IMR-90 (cell line): ENCODE data around the gene PCDHGA5. TPM values are rescaled to one million over a fixed set of nuclear protein-coding genes. Genes with fewer than 3 reads are reported as not detected.

ENCODE experiments used
- ATAC-seq: fragments of 200-7000 bp; cut with Tn5 transposase; 2 replicates; pipeline ENCODE4 v1.9.1; 2020; ENCODE audit warnings: low read depth, mild to moderate bottlenecking, moderate library complexity
- BruUV-seq: library from RNA; stranded (reverse); fragments of 400-500 nt; replicated peaks from 2 replicates; lab custom pipeline; 2021; lab: Mats Ljungman, UMichigan
- CTCF ChIA-PET: fragments of 300-600 bp; formaldehyde crosslinking; extraction: SDS; loops from one replicate; lab custom pipeline; 2021; ENCODE audit warnings: antibody characterized with exemption; lab: Yijun Ruan, JAX
- POLR2A ChIA-PET: fragments of 300-600 bp; sonication (Branson Sonifier 250); formaldehyde crosslinking; loops from one replicate; lab custom pipeline; 2022; ENCODE audit warnings: antibody characterized with exemption; ENCODE audit not compliant: unreplicated experiment; lab: Charles Lee
- DNase-seq: peaks from one replicate; pipeline ENCODE4 v3.0.0; 2013
- H2AFZ ChIP-seq: replicated peaks from 2 replicates; pipeline ENCODE3; 2013; ENCODE audit warnings: low read length, mild to moderate bottlenecking; ENCODE audit not compliant: poor library complexity
- H2AK5ac ChIP-seq: 2 replicates; pipeline ENCODE4 v1.6.1; 2013; ENCODE audit warnings: low read depth, low read length, inconsistent platforms
- H2AK9ac ChIP-seq: replicated peaks from 2 replicates; pipeline ENCODE3; 2013; ENCODE audit warnings: mild to moderate bottlenecking, low read depth, low read length, moderate library complexity; ENCODE audit not compliant: poor library complexity
- H2BK120ac ChIP-seq: 2 replicates; pipeline ENCODE4 v1.6.1; 2013; ENCODE audit warnings: low read depth, low read length, inconsistent platforms
- H2BK15ac ChIP-seq: 3 replicates; pipeline ENCODE4 v1.6.1; 2013; ENCODE audit warnings: low read depth, low read length, inconsistent platforms
- H2BK20ac ChIP-seq: 2 replicates; pipeline ENCODE4 v1.6.1; 2013; ENCODE audit warnings: low read depth, mild to moderate bottlenecking, inconsistent platforms, low read length, moderate library complexity
- H2BK5ac ChIP-seq: 2 replicates; pipeline ENCODE4 v1.6.1; 2013; ENCODE audit warnings: mild to moderate bottlenecking, low read depth, low read length, inconsistent platforms; ENCODE audit not compliant: poor library complexity, severe bottlenecking
- H3K14ac ChIP-seq: replicated peaks from 2 replicates; pipeline ENCODE4 v1.6.1; 2013; ENCODE audit warnings: low read depth, low read length, inconsistent platforms
- H3K18ac ChIP-seq: 2 replicates; pipeline ENCODE4 v1.6.1; 2013; ENCODE audit warnings: low read depth, low read length, control low read depth
- H3K23ac ChIP-seq: 2 replicates; pipeline ENCODE4 v1.6.1; 2013; ENCODE audit warnings: low read depth, low read length, inconsistent platforms
- H3K27ac ChIP-seq: 2 replicates; pipeline ENCODE4 v1.5.1; 2013; ENCODE audit warnings: mild to moderate bottlenecking, control low read depth, low read length; ENCODE audit not compliant: insufficient read depth
- H3K27me3 ChIP-seq: 2 replicates; pipeline ENCODE4 v1.6.1; 2013; ENCODE audit warnings: low read length; ENCODE audit not compliant: control insufficient read depth, insufficient read depth
- H3K36me3 ChIP-seq: 2 replicates; pipeline ENCODE4 v1.6.1; 2013; ENCODE audit warnings: low read length, mixed read lengths; ENCODE audit not compliant: control insufficient read depth, insufficient read depth
- H3K4ac ChIP-seq: 2 replicates; pipeline ENCODE4 v1.6.1; 2013; ENCODE audit warnings: low read depth, low read length, inconsistent platforms
- H3K4me1 ChIP-seq: 2 replicates; pipeline ENCODE4 v1.6.1; 2013; ENCODE audit warnings: low read length, mixed read lengths; ENCODE audit not compliant: control insufficient read depth, insufficient read depth
- H3K4me2 ChIP-seq: 2 replicates; pipeline ENCODE4 v1.6.1; 2013; ENCODE audit warnings: low read depth, mild to moderate bottlenecking, control low read depth, low read length, moderate library complexity
- H3K4me3 ChIP-seq: 2 replicates; pipeline ENCODE4 v1.5.1; 2013; ENCODE audit warnings: low read depth, mild to moderate bottlenecking, control low read depth, low read length, moderate library complexity; ENCODE audit not compliant: insufficient read depth
- H3K56ac ChIP-seq: 2 replicates; pipeline ENCODE4 v1.6.1; 2013; ENCODE audit warnings: low read length, inconsistent platforms; ENCODE audit not compliant: insufficient read depth; ENCODE audit errors: extremely low read depth
- H3K79me1 ChIP-seq, 2 experiments: 2 replicates each; pipeline ENCODE4 v1.6.1; 2013; ENCODE audit warnings: low read length in 2 of 2, inconsistent platforms in 1 of 2, low read depth in 1 of 2
- H3K9ac ChIP-seq: 2 replicates; pipeline ENCODE4 v1.6.1; 2013; ENCODE audit warnings: low read depth, low read length, control low read depth
- H3K9me1 ChIP-seq: 2 replicates; pipeline ENCODE4 v1.6.1; 2013; ENCODE audit warnings: low read length, inconsistent platforms; ENCODE audit not compliant: insufficient read depth
- H3K9me3 ChIP-seq: 2 replicates; pipeline ENCODE4 v1.6.1; 2013; ENCODE audit warnings: low read length; ENCODE audit not compliant: control insufficient read depth, insufficient read depth
- H4K20me1 ChIP-seq: 2 replicates; pipeline ENCODE4 v1.6.1; 2013; ENCODE audit warnings: low read length, inconsistent platforms; ENCODE audit not compliant: insufficient read depth
- H4K5ac ChIP-seq: 2 replicates; pipeline ENCODE4 v1.6.1; 2013; ENCODE audit warnings: mild to moderate bottlenecking, low read depth, low read length, control low read depth
- H4K8ac ChIP-seq, 2 experiments: 2 replicates each; pipeline ENCODE4 v1.6.1; 2013; ENCODE audit warnings: low read depth in 2 of 2, low read length in 2 of 2, control low read depth in 1 of 2, inconsistent platforms in 1 of 2
- H4K91ac ChIP-seq: 2 replicates; pipeline ENCODE4 v1.6.1; 2013; ENCODE audit warnings: low read depth, low read length, inconsistent platforms; ENCODE audit not compliant: insufficient read depth
- RAD21 ChIP-seq: IDR thresholded peaks from 2 replicates; pipeline ENCODE4 v1.6.1; 2012; ENCODE audit warnings: low read length, improper control_type of control experiment
- WGBS, 2 experiments: methylation state at CpG; one replicate each; pipeline versions ENCODE4 v1.1.5 to v1.1.7; 2013; ENCODE audit warnings: missing lambda C conversion rate in 2 of 2; ENCODE audit not compliant: insufficient read length in 1 of 2; ENCODE audit errors: extremely low coverage in 2 of 2; 5-methylcytosine and 5-hydroxymethylcytosine counted together
- dilution Hi-C: fragments of 300-500 bp; cut with HindIII; formaldehyde crosslinking; loops from one replicate; pipeline ENCODE4 v1.14.3; 2018; ENCODE audit warnings: low sequenced_read_pairs; ENCODE audit not compliant: unreplicated experiment
- in situ Hi-C: fragments of 300-500 bp; cut with MboI; formaldehyde crosslinking; loops from 3 replicates; pipeline ENCODE4 v1.14.3; 2019; ENCODE audit warnings: low sequenced_read_pairs, inconsistent platforms, mixed read lengths
- intact Hi-C: fragments of 100-400 bp; cut with micrococcal nuclease; formaldehyde crosslinking; loops from 2 replicates; pipeline ENCODE4 v1.10.0; 2022
- polyA plus RNA-seq, 3 experiments: library from polyadenylated mRNA; depleted of rRNA; stranded (reverse); fragments of >200 nt; gene quantifications; 2 replicates each; pipeline ENCODE4 v1.2.3, GENCODE V29; 2012; ENCODE audit warnings: low replicate concordance in 1 of 3
- total RNA-seq: library from RNA; depleted of rRNA; stranded (reverse); fragments of >200 nt; gene quantifications from 2 replicates; pipeline ENCODE4 v1.2.3, GENCODE V29; 2012
- TF ChIP-seq, protein P1 (sequence below): conservative IDR thresholded peaks from 2 replicates; pipeline ENCODE4 v1.5.1; 2012; ENCODE audit warnings: mild to moderate bottlenecking, low read depth, low read length, improper control_type of control experiment
- TF ChIP-seq, protein P2 (sequence below): fragments of 150-350 bp; IDR thresholded peaks from 2 replicates; pipeline ENCODE4 v1.6.1; 2016; ENCODE audit warnings: low read depth, mild to moderate bottlenecking, low read length, moderate library complexity, borderline replicate concordance

PCDHGA5 gene
- total and polyA plus RNA-seq, 2 of the 4 experiments (the other 2 are of a cell fraction): 1.3 to 2.0 TPM

DNA sequence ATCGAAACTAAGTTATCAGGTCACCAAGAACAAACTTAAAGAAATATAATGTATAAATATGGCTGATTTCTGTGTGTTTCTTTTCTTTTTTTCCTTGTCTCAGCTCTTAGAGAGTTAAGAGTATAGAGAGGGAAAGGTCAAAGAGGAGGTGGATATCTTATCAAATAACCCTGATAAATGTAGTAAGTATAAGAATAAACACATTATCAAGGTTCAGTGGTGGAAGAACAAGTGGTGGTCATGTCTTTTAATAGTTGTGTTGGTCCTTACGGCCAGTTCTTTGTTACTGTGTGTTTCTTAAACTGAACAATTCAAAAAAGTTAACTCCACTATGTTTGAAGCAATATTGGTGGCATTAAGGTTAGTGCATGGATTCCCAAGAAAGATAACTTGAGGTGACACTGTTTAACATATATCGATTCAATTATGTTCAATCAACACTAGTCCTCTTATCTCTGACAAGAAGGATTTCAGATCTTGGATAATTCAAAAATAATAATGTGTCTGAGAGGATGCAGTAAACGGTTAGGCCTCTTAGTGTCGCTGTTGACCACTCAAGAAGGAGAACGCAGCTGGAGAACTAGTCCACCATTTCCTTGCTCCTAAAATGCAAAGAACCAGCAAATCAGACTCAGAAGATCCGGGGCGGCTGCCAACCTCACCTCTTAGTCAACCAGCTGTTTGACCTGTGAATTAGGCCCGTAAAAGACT, 20.6 kb upstream of the PCDHGA5 start, which contains the start of gene PCDHGA3:
Gene PCDHGA3 (plus strand): TSS at position 588 of the 711 bp plus-strand sequence. CDS start 205 bp downstream, outside the sequence.
- no peaks in the 10 kb centered on the region for H3K9me1 ChIP-seq
- H4K5ac ChIP-seq: peak within 1 kb of the TSS; percentile 12; the same call in 1 of the 2 replicates
- TF ChIP-seq, protein P1, sequence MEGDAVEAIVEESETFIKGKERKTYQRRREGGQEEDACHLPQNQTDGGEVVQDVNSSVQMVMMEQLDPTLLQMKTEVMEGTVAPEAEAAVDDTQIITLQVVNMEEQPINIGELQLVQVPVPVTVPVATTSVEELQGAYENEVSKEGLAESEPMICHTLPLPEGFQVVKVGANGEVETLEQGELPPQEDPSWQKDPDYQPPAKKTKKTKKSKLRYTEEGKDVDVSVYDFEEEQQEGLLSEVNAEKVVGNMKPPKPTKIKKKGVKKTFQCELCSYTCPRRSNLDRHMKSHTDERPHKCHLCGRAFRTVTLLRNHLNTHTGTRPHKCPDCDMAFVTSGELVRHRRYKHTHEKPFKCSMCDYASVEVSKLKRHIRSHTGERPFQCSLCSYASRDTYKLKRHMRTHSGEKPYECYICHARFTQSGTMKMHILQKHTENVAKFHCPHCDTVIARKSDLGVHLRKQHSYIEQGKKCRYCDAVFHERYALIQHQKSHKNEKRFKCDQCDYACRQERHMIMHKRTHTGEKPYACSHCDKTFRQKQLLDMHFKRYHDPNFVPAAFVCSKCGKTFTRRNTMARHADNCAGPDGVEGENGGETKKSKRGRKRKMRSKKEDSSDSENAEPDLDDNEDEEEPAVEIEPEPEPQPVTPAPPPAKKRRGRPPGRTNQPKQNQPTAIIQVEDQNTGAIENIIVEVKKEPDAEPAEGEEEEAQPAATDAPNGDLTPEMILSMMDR: peak; percentile 57
- TF ChIP-seq, protein P2, sequence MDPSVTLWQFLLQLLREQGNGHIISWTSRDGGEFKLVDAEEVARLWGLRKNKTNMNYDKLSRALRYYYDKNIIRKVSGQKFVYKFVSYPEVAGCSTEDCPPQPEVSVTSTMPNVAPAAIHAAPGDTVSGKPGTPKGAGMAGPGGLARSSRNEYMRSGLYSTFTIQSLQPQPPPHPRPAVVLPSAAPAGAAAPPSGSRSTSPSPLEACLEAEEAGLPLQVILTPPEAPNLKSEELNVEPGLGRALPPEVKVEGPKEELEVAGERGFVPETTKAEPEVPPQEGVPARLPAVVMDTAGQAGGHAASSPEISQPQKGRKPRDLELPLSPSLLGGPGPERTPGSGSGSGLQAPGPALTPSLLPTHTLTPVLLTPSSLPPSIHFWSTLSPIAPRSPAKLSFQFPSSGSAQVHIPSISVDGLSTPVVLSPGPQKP: no peak
- peak; percentile 49 for TF ChIP-seq RAD21
- peak within 1 kb of the TSS; percentile 87 for H2AFZ ChIP-seq
- H3K23ac ChIP-seq: no peak within 1 kb of the TSS; the same call in 1 of the 2 replicates
- H3K27ac ChIP-seq: peak within 1 kb of the TSS; percentile 44
- peak within 1 kb of the TSS; percentile 21 for H3K9ac ChIP-seq
- H3K9me3 ChIP-seq: peaks cover 47% of the 10 kb centered on the region
- no CpG with 5 or more reads among the region's 9 CpGs for WGBS, 2 experiments
- dilution Hi-C loops: no loop called here
- peak within 1 kb of the TSS in 1 of 2 experiments; percentile 53; a peak in 1 of 4 replicates for H4K8ac ChIP-seq
- H3K56ac ChIP-seq: no peak within 1 kb of the TSS
- H4K20me1 ChIP-seq: no peaks in the 10 kb centered on the region
- ChIA-PET CTCF (interaction anchor here (1.0 kb wide), 1 partner anchor 224 kb away, joined by 4 read pairs; no protein-coding TSS in a partner anchor), POLR2A (interaction anchor here (0.6 kb wide), 1 partner anchor 653 kb away, joined by 4 read pairs; no protein-coding TSS in a partner anchor)
- DNase-seq: peak; percentile 71
- no peak within 1 kb of the TSS for H3K4ac ChIP-seq
- H3K14ac ChIP-seq: 0 out of 2 replicates have a peak within 1 kb of the TSS, but pooled peaks have one; percentile 3
- no peak within 1 kb of the TSS for H2BK15ac ChIP-seq
- no peak within 1 kb of the TSS for H2AK5ac ChIP-seq
- no peaks in the 10 kb centered on the region; the same call in 1 of the 2 replicates for H3K27me3 ChIP-seq
- no peak within 1 kb of the TSS for H2AK9ac ChIP-seq
- no peak within 1 kb of the TSS for H4K91ac ChIP-seq
- peaks cover 4% of the 10 kb centered on the region; the same call in 1 of the 2 replicates for H3K36me3 ChIP-seq
- BruUV-seq: no TSS peak
- H2BK5ac ChIP-seq: no peak within 1 kb of the TSS
- no peak within 1 kb of the TSS for H2BK20ac ChIP-seq
- H2BK120ac ChIP-seq: no peak within 1 kb of the TSS
- H3K18ac ChIP-seq: peak within 1 kb of the TSS; percentile 51; the same call in 1 of the 2 replicates
- H3K79me1 ChIP-seq: no peaks in the 10 kb centered on the region
- peak within 1 kb of the TSS; percentile 48 for H3K4me3 ChIP-seq
- H3K4me1 ChIP-seq: no peaks in the 10 kb centered on the region
- in situ Hi-C loops: no loop called here
- peak; percentile 71 for ATAC-seq
- peak within 1 kb of the TSS; percentile 58; the same call in 1 of the 2 replicates for H3K4me2 ChIP-seq
- intact Hi-C loops: no loop called here
